ENCODE data around the gene MICA.
A peak's percentile ranks its signal among the peaks of the same experiment; 100 is the strongest.
"Not testable (repeated sequence)": the region's sequence is repeated elsewhere in the genome, so short reads cannot be mapped to it uniquely, and the experiment has no call there.

Gene MICA

GRCh38 chr6:31453259-31453658, 49.9 kb downstream of the MICA start:
- no peak for DNase-seq (ENCODE audit: low read depth in 1 of 2, low spot score in 1 of 2)

GRCh38 chr6:31459864-31460263, 56.5 kb downstream of the MICA start:
- not testable (repeated sequence) for DNase-seq (ENCODE audit: low read depth in 1 of 2, low spot score in 1 of 2)

GRCh38 chr6:31460361-31461025, 57.1 kb downstream of the MICA start:
- no peak for DNase-seq (ENCODE audit: low read depth in 1 of 2, low spot score in 1 of 2)

GRCh38 chr6:31462026-31462963, 58.9 kb downstream of the MICA start:
- no peak for DNase-seq (ENCODE audit: low read depth in 1 of 2, low spot score in 1 of 2)

- DNase-seq (ENCODE audit: low read depth in 1 of 2, low spot score in 1 of 2), result peak; percentile 74 to 91
Observed at GRCh38 chr6:31462964-31463870, 59.8 kb downstream of the MICA start.

GRCh38 chr6:31464252-31465184, 61.1 kb downstream of the MICA start:
- DNase-seq (ENCODE audit: low read depth in 1 of 2, low spot score in 1 of 2), result no peak

Data from activated CD4-positive, alpha-beta T cell treated with anti-CD3 and anti-CD28 coated beads, Interleukin-2, amount 50 U/mL, for 24 hours (primary cell).